NCI-H526 (cell line): ENCODE results near the gene VTI1A.
A peak's percentile ranks its signal among the peaks of the same experiment; 100 is the strongest.

Source experiments
- DNase-seq, 2 experiments: peaks; one replicate each; lab custom pipeline; 2025; lab: John Stamatoyannopoulos, UW

VTI1A gene

GRCh38 chr10:112546474-112546873 lies 99.5 kb downstream of the VTI1A start:
- no peak for DNase-seq

GRCh38 chr10:112548535-112549276 lies 101.7 kb downstream of the VTI1A start:
- DNase-seq = no peak

- DNase-seq = no peak
Observed at GRCh38 chr10:112552593-112553110, 105.6 kb downstream of the VTI1A start.

GRCh38 chr10:112553315-112553714 lies 106.3 kb downstream of the VTI1A start:
- no peak for DNase-seq

- no peak for DNase-seq
Observed at GRCh38 chr10:112554263-112554662, 107.2 kb downstream of the VTI1A start.

GRCh38 chr10:112557197-112557596 lies 110.2 kb downstream of the VTI1A start:
- DNase-seq = no peak

GRCh38 chr10:112558476-112559142 lies 111.6 kb downstream of the VTI1A start:
- no peak for DNase-seq

GRCh38 chr10:112559349-112559748 lies 112.3 kb downstream of the VTI1A start:
- DNase-seq = no peak

- DNase-seq = no peak
Observed at GRCh38 chr10:112562122-112562521, 115.1 kb downstream of the VTI1A start.

GRCh38 chr10:112562809-112563663 lies 116.0 kb downstream of the VTI1A start:
- DNase-seq = peak; percentile 14 to 26

GRCh38 chr10:112564337-112564736 lies 117.3 kb downstream of the VTI1A start:
- no peak for DNase-seq

- peak; percentile 65 to 72 for DNase-seq
Observed at GRCh38 chr10:112565434-112566053, 118.5 kb downstream of the VTI1A start.

GRCh38 chr10:112570585-112570984 lies 123.6 kb downstream of the VTI1A start:
- DNase-seq = no peak

- no peak for DNase-seq
Observed at GRCh38 chr10:112579578-112579977, 132.6 kb downstream of the VTI1A start.

- no peak for DNase-seq
Observed at GRCh38 chr10:112580267-112580666, 133.3 kb downstream of the VTI1A start.

GRCh38 chr10:112581921-112582320 lies 134.9 kb downstream of the VTI1A start:
- no peak for DNase-seq

GRCh38 chr10:112583236-112583939 lies 136.4 kb downstream of the VTI1A start:
- DNase-seq = peak; percentile 1 to 8

GRCh38 chr10:112584276-112584675 lies 137.3 kb downstream of the VTI1A start:
- DNase-seq = no peak

- DNase-seq = no peak
Observed at GRCh38 chr10:112585126-112585525, 138.1 kb downstream of the VTI1A start.

GRCh38 chr10:112585960-112586359 lies 138.9 kb downstream of the VTI1A start:
- DNase-seq = no peak

GRCh38 chr10:112587729-112588128 lies 140.7 kb downstream of the VTI1A start:
- no peak for DNase-seq
